Activated CD8-positive, alpha-beta memory T cell treated with anti-CD3 and anti-CD28 coated beads, Interleukin-2, amount 50 U/mL, for 4 hours (primary cell): ENCODE data around the gene ADRM1.

ENCODE experiments used
- DNase-seq: peaks from one replicate; pipeline ENCODE4 v3.0.0-alpha.2; 2020

Gene ADRM1

DNA sequence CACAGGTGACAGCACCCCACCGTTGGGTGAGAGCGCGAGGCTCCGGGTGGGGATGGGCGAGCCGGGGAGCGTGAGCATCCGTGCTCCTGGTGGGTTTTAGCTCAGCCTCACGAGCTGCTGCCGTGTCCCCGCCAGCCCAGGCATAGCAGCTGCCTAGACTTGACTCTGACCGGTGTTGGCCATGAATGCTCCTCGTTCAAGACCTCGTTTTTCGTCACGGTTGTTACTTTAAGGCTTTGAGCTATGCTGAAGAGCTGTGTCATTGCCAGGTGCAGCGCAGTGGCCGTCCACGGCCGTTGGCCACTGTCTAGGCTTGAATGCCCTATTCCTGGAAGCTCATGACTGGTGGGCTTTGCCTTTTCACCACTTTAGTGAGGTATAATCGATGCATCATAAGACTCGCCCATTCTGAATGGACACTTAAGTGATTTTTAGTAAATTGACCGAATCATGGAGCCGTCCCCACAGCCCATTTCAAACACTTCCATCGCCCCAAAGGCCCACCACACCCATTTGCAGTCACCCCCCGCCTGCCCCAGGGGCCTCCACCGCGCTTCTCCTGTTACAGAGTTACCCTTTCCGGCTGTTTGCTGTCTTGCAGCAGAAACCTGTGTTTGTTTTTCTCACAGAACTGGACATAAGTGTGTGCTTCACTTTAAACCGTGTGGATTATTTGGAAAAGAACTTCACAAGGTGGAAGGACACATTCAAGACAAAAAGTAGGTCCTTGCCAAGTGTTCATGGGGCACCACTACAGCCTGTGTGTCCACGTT is 21.4 kb upstream of the ADRM1 start:
- no peak for DNase-seq

DNA sequence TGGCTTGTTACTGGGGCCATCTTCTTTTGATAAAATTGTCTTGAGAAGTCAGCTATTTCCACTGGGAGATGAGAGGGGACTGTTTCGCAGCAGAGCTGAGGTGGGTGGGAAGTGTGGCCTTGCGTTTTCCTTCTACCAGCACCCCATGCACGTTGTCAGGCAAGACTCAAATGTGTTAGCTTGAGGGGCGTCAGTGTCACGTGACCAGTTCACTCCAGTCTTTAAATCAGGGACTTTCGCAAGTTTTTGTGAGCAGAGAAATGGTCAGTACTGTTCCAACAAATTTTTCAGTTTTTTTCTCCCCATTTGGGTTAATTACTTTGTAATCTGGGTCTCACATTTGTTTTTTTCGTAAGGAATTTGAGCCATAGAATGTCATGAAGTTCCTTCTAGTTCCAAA is 20.7 kb upstream of the ADRM1 start:
- no peak for DNase-seq

DNA sequence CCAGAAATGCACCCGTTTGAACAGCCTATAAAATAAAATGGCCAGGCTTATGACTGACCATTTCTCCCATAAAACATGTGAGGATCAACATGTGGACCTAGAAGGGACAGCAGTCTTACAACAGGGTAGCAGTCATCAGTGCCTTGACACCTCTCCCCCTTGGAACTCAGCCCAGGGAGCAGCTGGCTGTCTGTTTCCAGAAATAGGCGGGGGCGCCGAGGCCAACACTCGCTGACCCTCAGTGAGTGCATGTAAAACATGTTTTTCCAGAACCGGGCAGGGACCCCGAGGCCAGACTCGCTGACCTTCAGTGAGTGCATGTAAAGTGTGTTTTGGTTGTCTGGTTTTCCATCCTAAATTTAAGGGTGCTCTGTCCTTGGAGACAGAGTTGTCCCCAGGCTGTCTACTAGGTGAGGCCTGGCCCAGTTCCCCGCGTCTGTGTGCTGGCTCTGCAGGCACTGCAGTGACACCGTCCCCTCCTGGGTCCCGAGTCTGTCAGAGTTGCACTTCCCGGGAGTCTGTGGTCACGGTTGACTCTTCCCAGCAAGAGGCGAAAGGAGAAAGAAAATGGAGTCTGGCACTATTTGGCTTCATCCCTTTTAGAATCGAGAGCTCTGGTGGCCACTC is 19.8 kb upstream of the ADRM1 start:
- DNase-seq, result no peak

DNA sequence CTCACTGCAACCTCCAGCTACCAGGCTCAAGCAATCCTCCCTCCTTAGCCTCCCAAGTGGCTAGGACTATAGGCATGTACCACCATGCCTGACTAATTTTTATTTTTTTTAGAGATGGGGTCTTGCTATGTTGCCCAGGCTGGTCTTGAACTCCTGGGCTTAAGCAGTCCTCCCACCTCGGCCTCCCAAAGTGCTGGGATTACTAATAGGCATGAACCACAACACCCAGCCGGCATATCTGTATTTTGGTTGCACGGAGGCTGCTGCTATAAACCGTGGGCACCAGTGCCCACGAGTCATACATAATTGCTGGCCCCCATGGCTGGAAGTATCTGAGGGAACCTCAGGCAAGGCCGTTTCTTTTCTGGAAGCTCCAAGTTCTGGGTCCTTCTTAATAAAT is 18.3 kb upstream of the ADRM1 start:
- DNase-seq, result no peak

DNA sequence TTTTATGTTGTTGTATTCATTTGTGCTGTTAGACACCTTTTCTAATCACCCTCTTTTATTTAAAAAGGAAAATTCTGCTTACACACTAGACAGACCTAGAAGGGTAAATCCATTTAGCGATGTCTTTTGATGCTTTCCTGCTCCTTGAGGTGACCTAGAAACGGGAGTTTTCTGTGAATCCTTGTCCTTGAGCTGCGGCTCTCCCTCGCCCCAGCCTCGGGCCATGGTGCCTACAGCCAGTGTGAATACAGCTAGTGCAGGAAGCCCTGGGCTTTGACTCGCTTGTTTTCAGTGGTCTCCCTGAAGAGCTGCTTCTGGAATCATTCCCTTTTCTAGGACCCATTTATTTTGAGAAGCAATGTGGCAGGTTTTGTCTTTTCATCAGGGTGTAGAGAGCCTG is 17.6 kb upstream of the ADRM1 start:
- no peak for DNase-seq

DNA sequence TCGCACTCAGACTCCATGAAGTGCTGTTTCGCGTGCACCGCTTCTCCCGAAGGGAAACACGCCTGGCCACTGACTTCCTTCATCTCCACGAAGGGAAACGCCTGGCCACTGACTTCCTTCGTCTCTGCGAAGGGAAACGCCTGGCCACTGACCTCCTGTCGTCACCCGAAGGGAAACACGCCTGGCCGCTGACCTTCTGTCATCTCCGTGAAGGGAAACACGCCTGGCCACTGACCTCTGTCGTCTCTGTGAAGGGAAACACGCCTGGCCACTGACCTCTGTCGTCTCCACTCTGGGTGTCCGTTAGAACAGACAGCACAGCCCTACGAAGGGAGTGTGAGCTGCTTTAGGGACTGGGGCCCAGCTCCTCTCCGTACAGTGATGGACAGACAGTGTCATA is 17.1 kb upstream of the ADRM1 start:
- DNase-seq, result no peak

DNA sequence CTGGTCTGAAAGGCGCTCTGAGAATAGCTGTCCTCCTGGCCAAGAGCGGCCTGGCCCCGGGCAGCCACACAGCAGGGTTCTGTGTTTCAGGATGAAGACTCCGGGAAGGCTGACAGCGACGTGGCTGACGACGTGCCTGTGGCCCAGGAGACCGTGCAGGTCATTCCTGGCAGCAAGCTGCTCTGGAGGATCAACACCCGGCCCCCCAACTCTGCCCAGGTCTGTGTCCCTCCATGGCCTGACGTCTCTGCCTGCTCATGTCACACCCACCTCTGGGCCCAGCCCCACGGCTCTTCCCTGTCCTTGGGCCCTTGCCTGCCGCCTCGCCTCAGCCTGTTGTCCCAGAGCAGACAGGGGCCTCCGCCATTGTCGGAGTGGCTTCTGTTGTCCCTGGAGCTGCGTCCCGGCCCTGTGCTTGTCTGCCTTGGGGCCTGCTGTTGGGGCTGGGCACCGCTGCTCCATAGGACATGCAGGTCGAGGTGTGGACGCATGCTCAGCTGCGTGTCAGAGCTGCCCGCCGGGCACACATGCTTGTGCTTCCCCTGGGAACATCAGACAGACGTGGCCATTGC is 16.2 kb upstream of the ADRM1 start:
- DNase-seq, result no peak

DNA sequence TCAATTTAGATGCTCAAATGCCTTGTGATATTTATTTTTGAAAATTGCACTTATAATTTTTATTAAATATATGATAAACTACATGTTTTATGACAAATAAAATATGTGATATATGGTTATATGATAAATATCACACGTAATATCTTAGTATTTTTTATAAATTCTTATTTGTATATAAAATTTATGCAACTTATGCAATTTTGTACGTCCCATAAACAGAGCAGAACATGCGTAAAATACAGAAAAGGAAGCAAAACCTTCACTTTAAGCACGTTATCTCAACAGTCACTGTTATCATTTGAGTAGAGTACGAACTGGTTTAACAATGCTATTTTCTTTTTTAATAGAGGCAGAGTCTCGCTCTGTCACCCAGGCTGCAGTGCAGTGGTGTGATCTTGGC is 15.7 kb upstream of the ADRM1 start:
- no peak for DNase-seq

DNA sequence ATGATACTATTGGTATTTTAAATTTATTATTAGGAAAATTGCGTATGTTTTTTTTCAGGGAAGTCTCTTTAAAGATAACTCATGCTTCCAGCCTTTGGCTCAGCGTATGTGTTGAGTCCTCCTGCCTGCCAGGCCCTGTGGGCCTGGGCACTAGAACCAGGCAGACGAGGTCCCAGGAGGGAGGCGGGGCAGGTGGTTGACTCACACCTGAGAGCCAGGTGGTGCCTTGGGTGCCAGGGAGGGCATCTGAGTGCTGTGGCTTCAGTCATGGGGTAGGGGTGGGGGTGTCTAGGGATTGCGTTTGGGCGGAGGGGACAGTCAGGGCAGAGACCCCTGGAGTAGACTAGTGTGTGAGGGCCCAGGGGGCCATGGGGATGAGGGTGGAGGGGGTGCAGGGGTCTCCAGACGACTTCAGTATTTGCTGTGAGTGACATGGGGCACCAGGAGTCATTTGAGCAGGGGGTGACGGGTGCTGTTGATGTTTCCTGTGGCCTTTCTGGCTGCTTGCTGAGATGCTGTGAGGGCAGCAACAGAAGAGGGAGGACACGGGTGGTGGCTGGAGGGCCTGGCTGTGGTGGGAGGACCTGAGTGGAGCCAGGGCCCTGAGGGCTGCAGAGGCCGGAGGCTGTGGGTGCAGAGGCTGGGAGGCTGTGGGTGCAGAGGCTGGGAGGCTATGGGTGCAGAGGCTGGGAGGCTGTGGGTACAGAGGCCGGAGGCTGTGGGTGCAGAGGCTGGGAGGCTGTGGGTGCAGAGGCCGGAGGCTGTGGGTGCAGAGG is 14.8 kb upstream of the ADRM1 start:
- no peak for DNase-seq

DNA sequence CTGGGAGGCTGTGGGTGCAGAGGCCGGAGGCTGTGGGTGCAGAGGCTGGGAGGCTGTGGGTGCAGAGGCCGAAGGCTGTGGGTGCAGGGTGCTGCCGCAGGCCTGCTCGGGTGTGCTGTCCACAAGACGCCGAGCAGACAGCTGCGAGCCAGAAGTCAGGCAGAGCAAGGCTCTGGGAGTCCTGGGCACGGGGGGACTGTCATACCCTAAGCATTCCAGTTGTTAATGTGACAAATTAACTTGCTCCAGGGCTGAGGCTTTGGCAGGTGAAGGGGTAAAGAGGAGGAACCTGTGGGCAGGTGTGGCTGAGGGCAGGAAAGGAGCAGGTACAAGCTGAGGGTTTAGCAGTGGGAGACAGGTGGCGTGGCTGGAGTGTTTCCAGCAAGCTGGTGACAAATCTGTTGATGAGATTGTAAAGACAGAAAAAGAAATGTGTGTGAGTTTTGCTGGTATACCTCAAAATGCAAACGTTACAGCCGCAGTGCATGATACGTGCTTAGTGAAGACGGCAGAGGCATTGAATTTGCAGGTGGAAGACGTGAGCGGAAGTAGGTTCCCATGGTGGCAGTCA is 14.2 kb upstream of the ADRM1 start:
- no peak for DNase-seq

DNA sequence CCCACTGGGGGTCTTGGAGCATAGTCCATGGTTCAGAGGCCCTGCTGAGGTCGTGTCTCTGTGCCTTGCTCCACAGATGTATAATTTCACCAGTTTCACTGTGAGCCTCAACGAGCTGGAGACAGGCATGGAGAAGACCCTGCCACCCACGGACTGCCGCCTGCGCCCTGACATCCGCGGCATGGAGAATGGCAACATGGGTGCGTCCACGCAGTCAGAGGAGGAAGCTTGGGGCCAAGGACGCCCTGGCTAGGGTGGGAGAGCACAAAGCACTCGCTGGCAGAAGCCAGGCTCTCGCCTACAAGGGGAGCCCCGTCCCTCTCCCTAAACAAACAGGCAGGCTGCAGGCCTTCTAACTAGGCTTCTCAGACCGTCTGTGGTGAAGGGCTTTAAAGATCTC is 13.7 kb upstream of the ADRM1 start:
- no peak for DNase-seq

DNA sequence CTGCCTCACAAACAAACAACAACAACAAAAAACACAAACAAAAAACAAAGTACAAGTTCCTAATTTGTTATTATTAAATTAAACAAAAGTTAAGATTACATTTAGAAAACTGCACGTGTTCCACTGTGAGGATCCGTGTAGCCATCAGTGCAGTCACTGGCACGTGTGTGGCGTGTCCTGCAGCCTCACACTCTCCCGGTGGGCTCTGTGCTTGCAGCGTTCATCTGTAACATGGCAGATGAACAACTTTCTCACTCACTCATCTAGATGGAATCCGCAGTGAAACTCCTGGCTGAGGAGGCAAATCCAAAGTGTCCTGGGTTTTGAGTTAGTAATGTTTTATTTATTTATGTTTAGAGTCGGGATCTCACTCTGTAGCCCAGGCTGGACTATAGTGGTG is 12.9 kb upstream of the ADRM1 start:
- DNase-seq, result no peak

DNA sequence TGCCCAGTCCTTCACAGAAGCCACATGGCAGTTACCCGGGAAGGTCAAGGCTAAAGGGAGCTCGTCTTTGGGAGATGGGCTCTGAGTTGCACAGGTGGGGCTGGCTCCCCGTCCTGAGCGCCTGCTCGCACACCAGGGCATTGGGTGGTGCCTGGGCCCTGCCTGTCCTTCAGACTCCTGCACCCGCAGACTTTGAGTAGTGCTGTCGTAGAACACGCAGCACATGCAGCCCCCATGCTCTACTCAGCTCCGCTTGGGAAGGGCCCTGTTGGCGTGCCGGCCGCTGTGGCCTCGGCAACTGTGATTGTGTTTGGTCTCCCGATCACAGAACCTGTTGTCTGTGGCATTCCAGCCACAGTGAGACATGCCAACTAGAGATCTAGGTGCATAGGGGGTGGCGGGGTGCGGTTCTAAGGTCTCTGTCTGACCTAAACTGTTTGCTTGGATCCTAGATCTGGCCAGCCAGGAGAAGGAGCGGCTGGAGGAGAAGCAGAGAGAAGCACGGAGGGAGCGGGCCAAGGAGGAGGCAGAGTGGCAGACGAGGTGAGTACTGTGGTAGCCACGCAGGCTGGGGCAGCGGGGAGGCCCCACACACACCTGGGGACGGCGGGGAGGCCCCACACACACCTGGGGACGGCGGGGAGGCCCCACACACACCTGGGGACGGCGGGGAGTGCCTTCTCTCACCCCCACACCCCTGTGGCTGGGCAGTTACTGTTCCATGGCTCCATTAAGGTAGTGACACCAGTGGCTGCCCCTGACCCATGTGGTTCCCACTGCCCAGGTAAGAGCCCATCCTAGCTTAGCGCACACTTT is 11.3 kb upstream of the ADRM1 start:
- no peak for DNase-seq

DNA sequence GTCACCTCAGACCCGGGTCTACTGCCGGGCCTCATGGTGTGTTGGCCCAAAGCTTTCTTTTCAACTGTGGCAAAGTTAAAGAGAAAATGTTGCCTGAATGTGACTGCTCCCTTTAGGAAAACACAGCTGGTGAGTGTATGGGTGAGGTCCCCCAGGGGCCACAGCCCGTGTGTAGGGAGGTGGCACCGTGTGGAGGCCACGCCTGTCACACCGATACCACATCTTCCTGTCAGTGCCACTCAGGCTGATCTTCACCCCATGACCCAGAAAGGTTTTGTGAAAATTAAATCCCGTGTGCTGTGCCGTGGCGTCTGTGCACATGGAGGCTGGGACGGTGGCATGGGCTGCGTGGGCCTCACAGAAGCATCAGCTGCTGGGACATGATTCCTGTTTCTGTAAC is 10.7 kb upstream of the ADRM1 start:
- DNase-seq, result no peak

DNA sequence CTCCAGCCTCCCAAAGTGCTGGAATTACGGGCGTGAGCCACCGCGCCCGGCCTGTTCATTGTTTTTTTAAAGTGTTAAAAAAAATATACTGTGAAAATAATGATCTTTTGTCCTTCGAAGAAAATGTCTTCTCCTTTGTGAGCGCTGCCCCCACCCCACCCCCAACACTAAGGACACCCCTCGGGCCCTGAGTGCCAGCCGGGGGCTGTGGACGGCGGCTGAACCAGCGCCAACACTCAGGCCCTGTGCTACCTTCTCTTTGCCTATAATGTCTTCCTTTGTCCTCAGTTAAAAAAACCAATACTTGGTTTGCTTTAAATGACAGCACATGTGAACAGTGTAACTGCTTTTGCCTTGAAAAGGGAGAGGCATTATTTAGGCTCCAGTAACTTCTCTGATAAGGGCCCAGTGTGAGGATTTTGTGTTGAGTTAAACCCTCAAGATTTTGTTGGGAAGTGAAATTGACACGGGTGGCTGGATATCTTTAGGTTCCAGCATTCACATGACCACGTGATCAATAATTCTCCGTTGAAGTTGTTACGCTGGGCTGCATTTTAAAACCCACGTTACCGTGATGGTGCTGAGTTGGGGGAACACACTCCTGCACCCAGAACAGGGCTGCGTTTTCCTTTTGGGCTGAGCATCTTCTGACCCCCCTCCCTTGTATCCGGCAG is 9.5 kb upstream of the ADRM1 start:
- DNase-seq, result no peak

DNA sequence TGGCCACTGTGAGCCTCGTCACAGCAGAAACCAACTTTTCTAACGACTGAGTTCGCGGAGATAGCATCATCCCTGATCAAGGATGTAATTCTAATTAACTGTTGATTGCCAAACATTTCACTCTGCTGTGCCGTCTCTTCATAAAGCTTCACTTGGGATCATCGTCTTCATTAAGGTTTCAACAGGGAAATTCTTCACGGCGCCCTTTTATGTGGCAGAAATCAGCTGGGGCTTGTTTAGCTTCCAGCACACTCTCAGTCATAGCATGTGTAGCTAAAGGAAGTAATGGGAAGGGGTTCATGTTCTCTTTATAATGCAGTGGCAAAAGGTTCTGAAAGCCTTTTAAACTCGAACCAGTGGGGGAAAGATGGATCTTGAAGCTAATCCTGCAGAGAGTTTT is 8.9 kb upstream of the ADRM1 start:
- no peak for DNase-seq

DNA sequence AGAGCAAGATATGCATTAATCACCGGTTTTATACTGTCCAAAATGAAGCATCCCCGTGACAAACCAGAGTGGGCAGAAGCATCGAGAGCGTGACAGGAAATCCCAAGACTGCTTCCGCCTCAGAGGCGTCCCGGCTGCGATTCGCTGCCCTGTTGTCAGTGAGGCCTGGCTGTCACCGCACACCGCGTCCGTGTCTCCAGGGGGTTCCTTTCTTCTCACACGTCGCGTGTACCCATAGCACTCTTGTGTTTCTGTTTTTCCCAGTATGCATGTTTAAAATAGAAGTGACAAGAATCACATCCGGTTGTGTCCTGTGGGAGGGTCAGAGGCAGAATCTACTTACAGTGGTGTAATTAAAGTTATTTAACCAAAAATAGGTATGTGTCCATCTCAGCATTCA is 8.3 kb upstream of the ADRM1 start:
- no peak for DNase-seq

DNA sequence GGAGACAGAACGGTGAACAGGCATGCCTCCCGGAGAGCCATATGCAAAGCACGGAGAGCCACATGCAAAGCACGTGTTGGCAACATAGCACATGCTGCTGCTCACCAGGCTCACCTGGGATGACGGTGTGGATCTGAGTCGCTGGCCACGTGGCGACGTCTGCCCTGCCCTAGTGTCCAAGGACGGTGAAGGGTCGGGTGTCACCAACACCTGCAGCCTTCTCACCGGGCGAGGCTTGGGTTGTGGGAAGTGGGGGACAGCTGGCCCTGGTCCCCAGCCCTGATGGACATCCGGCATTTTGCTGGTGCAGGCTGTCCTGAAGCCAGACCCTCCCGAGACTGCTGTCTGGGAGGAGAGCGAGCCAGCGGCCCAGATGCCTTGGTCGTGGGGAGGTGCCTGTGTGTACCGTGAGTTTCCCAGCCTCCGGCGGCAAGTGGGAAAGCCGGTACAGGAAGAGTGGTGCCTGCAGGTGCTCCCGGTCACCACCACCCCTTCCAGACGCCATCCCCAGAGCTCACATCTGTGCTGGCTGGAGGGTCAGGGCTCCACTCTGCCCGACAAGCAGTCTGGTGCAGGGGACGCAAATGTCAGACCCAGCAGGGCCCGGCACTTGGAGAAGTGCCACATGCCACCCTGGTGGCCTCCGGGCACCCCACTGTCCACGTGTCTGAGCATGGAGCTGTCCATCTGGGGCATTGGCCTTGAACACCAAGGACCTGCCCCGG is 5.9 kb upstream of the ADRM1 start:
- DNase-seq, result no peak

DNA sequence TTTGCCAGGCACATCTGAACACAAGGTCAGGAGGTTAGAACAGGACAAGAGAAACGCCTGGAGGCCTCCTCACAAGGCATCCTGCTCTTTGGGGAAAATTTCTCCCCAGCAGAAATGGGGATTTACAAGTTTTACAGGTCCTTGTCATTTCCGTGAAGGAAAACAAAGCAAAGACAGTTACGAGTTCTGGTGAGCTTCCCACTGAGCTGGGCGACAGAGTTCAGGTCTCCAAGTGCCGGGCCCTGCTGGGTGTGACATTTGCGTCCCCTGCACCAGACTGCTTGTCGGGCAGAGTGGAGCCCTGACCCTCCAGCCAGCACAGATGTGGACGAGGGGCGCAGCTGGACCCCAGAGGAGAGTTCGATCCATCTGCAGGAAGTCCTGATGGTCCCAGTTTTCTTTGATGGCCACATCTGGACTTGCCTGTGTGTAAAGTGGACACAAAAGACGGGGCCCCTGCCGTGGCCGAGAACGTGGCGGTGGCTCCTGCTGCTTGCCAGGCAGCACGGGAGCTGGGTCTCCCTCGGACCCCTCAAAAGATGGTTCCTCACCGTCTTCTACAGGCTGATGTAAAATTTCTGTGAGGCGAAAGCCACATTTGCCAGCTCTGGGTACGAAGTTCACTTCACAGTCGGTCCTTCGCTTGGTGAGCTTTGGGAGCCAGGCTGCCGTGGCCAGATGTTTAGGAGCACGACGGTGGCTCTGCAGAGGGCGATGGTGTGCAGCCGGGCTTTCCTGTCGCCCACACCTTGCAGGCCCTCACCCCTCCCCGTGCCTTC is 5.2 kb upstream of the ADRM1 start:
- no peak for DNase-seq

DNA sequence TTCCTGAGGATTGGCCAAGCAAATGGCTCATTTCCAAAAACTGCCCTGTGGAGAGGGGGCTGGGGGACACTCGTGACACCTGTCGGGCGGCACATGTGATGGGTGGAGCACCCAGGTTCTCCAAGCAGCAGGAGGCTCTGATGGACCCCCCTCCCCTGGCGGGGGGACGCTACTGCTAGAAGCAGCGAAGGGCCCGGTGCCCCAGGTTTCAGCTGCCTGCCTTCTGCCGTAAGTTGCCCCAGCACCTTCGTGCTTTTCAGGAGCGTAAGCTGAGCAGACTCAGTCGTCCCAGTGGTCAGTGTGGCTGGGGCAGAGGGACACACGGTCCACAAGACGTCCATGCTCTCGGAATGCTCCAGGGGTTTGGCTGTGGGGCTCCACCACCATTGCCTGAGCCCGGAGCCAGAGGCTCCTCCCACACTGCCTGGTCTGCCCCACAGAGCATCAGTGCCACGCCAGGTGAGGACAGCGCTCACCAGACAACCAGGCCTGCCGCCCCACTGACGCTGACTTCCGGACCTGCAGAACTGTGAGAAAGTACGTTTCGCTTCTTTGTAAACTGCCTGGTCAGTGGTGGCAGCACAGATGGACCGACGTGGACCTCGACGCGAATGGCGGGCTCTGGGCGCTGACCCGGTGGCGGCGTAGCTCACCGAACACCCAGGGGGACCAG is 4.1 kb upstream of the ADRM1 start:
- DNase-seq, result no peak
